Activated CD8-positive, alpha-beta T cell treated with anti-CD3 and anti-CD28 coated beads for 36 hours (primary cell): ENCODE data around the gene ABR. TPM values are rescaled to one million over a fixed set of nuclear protein-coding genes. Genes with fewer than 3 reads are reported as not detected.

Experiments
- ATAC-seq: fragments of 200-7000 bp; cut with Tn5 transposase; one replicate; pipeline ENCODE4 v1.10.0; 2021; ENCODE audit warnings: mild to moderate bottlenecking, moderate library complexity
- CTCF ChIA-PET: fragments of 350-600 bp; sonication (Branson Sonifier 250); formaldehyde crosslinking; loops from one replicate; lab custom pipeline; 2021; ENCODE audit warnings: antibody characterized with exemption; lab: Charles Lee
- POLR2A ChIA-PET: fragments of 350-600 bp; sonication (Branson Sonifier 250); formaldehyde crosslinking; loops from one replicate; lab custom pipeline; 2021; ENCODE audit warnings: antibody characterized with exemption; lab: Charles Lee
- DNase-seq: peaks from one replicate; pipeline ENCODE4 v3.0.0-alpha.2; 2020
- H3K27ac Mint-ChIP-seq: one replicate; pipeline ENCODE4 v1.8.0; 2021; ENCODE audit warnings: mild to moderate bottlenecking, mixed read lengths
- H3K27me3 Mint-ChIP-seq: one replicate; pipeline ENCODE4 v1.8.0; 2021; ENCODE audit warnings: mixed read lengths
- H3K36me3 Mint-ChIP-seq: one replicate; pipeline ENCODE4 v1.8.0; 2021; ENCODE audit warnings: low read depth, mixed read lengths
- H3K4me1 Mint-ChIP-seq: one replicate; pipeline ENCODE4 v1.8.0; 2021; ENCODE audit warnings: low read depth, mixed read lengths
- H3K4me3 Mint-ChIP-seq: one replicate; pipeline ENCODE4 v1.8.0; 2021; ENCODE audit warnings: mild to moderate bottlenecking, moderate library complexity, mixed read lengths
- H3K9me3 Mint-ChIP-seq: one replicate; pipeline ENCODE4 v1.8.0; 2021; ENCODE audit warnings: mixed read lengths
- CTCF ChIP-seq: fragments of 200-600 bp; IDR thresholded peaks from one replicate; pipeline ENCODE4 v1.8.0; 2022; ENCODE audit warnings: antibody characterized with exemption, mild to moderate bottlenecking
- intact Hi-C: fragments of 100-400 bp; cut with micrococcal nuclease; formaldehyde crosslinking; loops from one replicate; pipeline ENCODE4 v1.10.0; 2022
- total RNA-seq, 2 experiments: library from RNA; stranded (reverse); gene quantifications; one replicate each; pipeline ENCODE4 v1.2.3, GENCODE V29; 2021

The ABR gene
- total RNA-seq, 2 experiments from 2014 or later = 44.4 to 46.6 TPM

- peaks cover 4% of the 10 kb centered on the region for H3K4me1 Mint-ChIP-seq
- intact Hi-C loops = no loop called here
- POLR2A ChIA-PET = interaction anchor here (1.0 kb wide), 1 partner anchor 58 kb away, joined by 4 read pairs; no protein-coding TSS in a partner anchor
- no peaks in the 10 kb centered on the region for H3K36me3 Mint-ChIP-seq
- ATAC-seq (no peak), DNase-seq (no peak)
- H3K27ac Mint-ChIP-seq = no peak overlapping the region
- H3K9me3 Mint-ChIP-seq = no peaks in the 10 kb centered on the region
- H3K27me3 Mint-ChIP-seq = no peaks in the 10 kb centered on the region
- CTCF ChIA-PET = interaction anchor here (2.3 to 2.4 kb wide), 2 partner anchors 21 to 44 kb away, joined by 10 to 11 read pairs; no protein-coding TSS in a partner anchor
- TF ChIP-seq CTCF = no peak
- H3K4me3 Mint-ChIP-seq = no peak overlapping the region
These were observed 13.5 kb downstream of the ABR start for GRCh38 chr17:1166276-1166675.

- ChIA-PET CTCF (interaction anchor here (2.3 to 2.4 kb wide), 2 partner anchors 21 to 43 kb away, joined by 10 to 11 read pairs; no protein-coding TSS in a partner anchor), POLR2A (no interaction called here)
- Mint-ChIP-seq H3K36me3 (no peaks in the 10 kb centered on the region), H3K27ac (no peak overlapping the region), H3K27me3 (no peaks in the 10 kb centered on the region), H3K4me1 (peaks cover 4% of the 10 kb centered on the region), H3K4me3 (no peak overlapping the region), H3K9me3 (no peaks in the 10 kb centered on the region)
- no peak for TF ChIP-seq CTCF
- ATAC-seq (no peak), DNase-seq (no peak)
- intact Hi-C loops = no loop called here
These were observed 13.9 kb downstream of the ABR start for GRCh38 chr17:1165836-1166235.

- intact Hi-C loops = no loop called here
- Mint-ChIP-seq H3K27me3 (no peaks in the 10 kb centered on the region), H3K9me3 (no peaks in the 10 kb centered on the region), H3K27ac (no peak overlapping the region), H3K36me3 (no peaks in the 10 kb centered on the region), H3K4me3 (no peak overlapping the region), H3K4me1 (peaks cover 4% of the 10 kb centered on the region)
- no peak for TF ChIP-seq CTCF
- ChIA-PET CTCF (interaction anchor here (2.3 to 2.4 kb wide), 2 partner anchors 22 to 42 kb away, joined by 10 to 11 read pairs; no protein-coding TSS in a partner anchor), POLR2A (no interaction called here)
- DNase-seq (no peak), ATAC-seq (no peak)
These were observed 14.7 kb downstream of the ABR start for GRCh38 chr17:1164935-1165556.

- H3K9me3 Mint-ChIP-seq = no peaks in the 10 kb centered on the region
- no peaks in the 10 kb centered on the region for H3K36me3 Mint-ChIP-seq
- ChIA-PET POLR2A (no interaction called here), CTCF (interaction anchor here (0.8 to 1.7 kb wide), 3 partner anchors 25 to 106 kb away, joined by 3 to 5 read pairs (median 4); no protein-coding TSS in a partner anchor)
- intact Hi-C loops = no loop called here
- TF ChIP-seq CTCF = no peak
- H3K4me3 Mint-ChIP-seq = no peak overlapping the region
- DNase-seq (no peak), ATAC-seq (no peak)
- H3K27ac Mint-ChIP-seq = no peak overlapping the region
- no peaks in the 10 kb centered on the region for H3K4me1 Mint-ChIP-seq
- H3K27me3 Mint-ChIP-seq = no peaks in the 10 kb centered on the region
These were observed 17.5 kb downstream of the ABR start for GRCh38 chr17:1162116-1162855.
